Lower lobe of right lung (tissue), 2 donors: ENCODE measurements around the gene MBNL3. TPM values are rescaled to one million over a fixed set of nuclear protein-coding genes. Genes with fewer than 3 reads are reported as not detected.

Experiments
- ATAC-seq, 2 donors: fragments of 200-7000 bp; cut with Tn5 transposase; one replicate each; pipeline ENCODE4 v1.9.1; 2020 to 2022; ENCODE audit warnings: mild to moderate bottlenecking in 2 of 2, moderate library complexity in 2 of 2
- DNase-seq: peaks from one replicate; pipeline ENCODE4 v3.0.0-alpha.2; 2020
- H3K27ac ChIP-seq: fragments of 200-600 bp; one replicate; pipeline ENCODE4 v1.8.0; 2022
- H3K27me3 ChIP-seq: fragments of 200-600 bp; one replicate; pipeline ENCODE4 v1.8.0; 2022; ENCODE audit warnings: low read depth
- H3K36me3 ChIP-seq: fragments of 200-600 bp; one replicate; pipeline ENCODE4 v1.8.0; 2022; ENCODE audit warnings: mild to moderate bottlenecking
- H3K4me1 ChIP-seq: fragments of 200-600 bp; one replicate; pipeline ENCODE4 v1.8.0; 2022
- H3K4me3 ChIP-seq: fragments of 200-600 bp; one replicate; pipeline ENCODE4 v1.8.0; 2022; ENCODE audit warnings: mild to moderate bottlenecking
- H3K9me3 ChIP-seq: fragments of 200-600 bp; one replicate; pipeline ENCODE4 v1.8.0; 2022
- CTCF ChIP-seq: fragments of 200-600 bp; IDR thresholded peaks from one replicate; pipeline ENCODE4 v1.8.0; 2022; ENCODE audit warnings: antibody characterized with exemption, mild to moderate bottlenecking
- intact Hi-C: fragments of 100-400 bp; cut with DNase I; formaldehyde crosslinking; loops from one replicate; pipeline ENCODE4 v1.11.0; 2022
- total RNA-seq: library from RNA; stranded (reverse); fragmentation: NEBNext Ultra II Directional; extraction: Animal tissue kit (Norgen Biotek cat#: 25700); gene quantifications from one replicate; pipeline ENCODE4 v1.2.1, GENCODE V29; 2021
- donor health status: DM: no; HTN: yes; CAD: no; lungs with severe emphysema.

The MBNL3 gene
- total RNA-seq, 1 donor from 2014 or later: 24.3 TPM

GRCh38 chrX:132480581-132481203 is 8.1 kb downstream of the MBNL3 start:
- Histone ChIP-seq H3K4me1 (peaks cover 17% of the 10 kb centered on the region), H3K36me3 (no peaks in the 10 kb centered on the region), H3K9me3 (no peaks in the 10 kb centered on the region), H3K27ac (peak overlapping the region; percentile 81), H3K4me3 (peak overlapping the region; percentile 43), H3K27me3 (no peaks in the 10 kb centered on the region)
- ATAC-seq (peak; percentile 59 to 89), DNase-seq (peak; percentile 50)
- intact Hi-C loops: no loop called here
- no peak for TF ChIP-seq CTCF

- Histone ChIP-seq H3K27me3 (no peaks in the 10 kb centered on the region), H3K36me3 (no peaks in the 10 kb centered on the region), H3K4me3 (no peak overlapping the region), H3K9me3 (no peaks in the 10 kb centered on the region), H3K27ac (no peak overlapping the region), H3K4me1 (peaks cover 13% of the 10 kb centered on the region)
- intact Hi-C loops: no loop called here
- ATAC-seq: no peak
- DNase-seq: no peak
- no peak for TF ChIP-seq CTCF
These were observed 14.1 kb downstream of the MBNL3 start for GRCh38 chrX:132474544-132475248.

- no peaks in the 10 kb centered on the region for H3K27me3 ChIP-seq
- intact Hi-C loops: no loop called here
- H3K36me3 ChIP-seq: no peaks in the 10 kb centered on the region
- no peak overlapping the region for H3K27ac ChIP-seq
- no peak for TF ChIP-seq CTCF
- no peak overlapping the region for H3K4me3 ChIP-seq
- no peaks in the 10 kb centered on the region for H3K9me3 ChIP-seq
- ATAC-seq (no peak), DNase-seq (no peak)
- H3K4me1 ChIP-seq: peaks cover 13% of the 10 kb centered on the region
These were observed 16.4 kb downstream of the MBNL3 start for GRCh38 chrX:132472397-132472796.

GRCh38 chrX:132470831-132471230 is 18.0 kb downstream of the MBNL3 start:
- H3K27me3 ChIP-seq: no peaks in the 10 kb centered on the region
- no peak overlapping the region for H3K27ac ChIP-seq
- TF ChIP-seq CTCF: no peak
- DNase-seq: no peak
- H3K36me3 ChIP-seq: no peaks in the 10 kb centered on the region
- H3K4me3 ChIP-seq: no peak overlapping the region
- intact Hi-C loops: no loop called here
- peaks cover 12% of the 10 kb centered on the region for H3K4me1 ChIP-seq
- H3K9me3 ChIP-seq: no peaks in the 10 kb centered on the region
- ATAC-seq: no peak

GRCh38 chrX:132470179-132470578 is 18.7 kb downstream of the MBNL3 start:
- no peak for TF ChIP-seq CTCF
- DNase-seq (no peak), ATAC-seq (no peak)
- Histone ChIP-seq H3K36me3 (no peaks in the 10 kb centered on the region), H3K27ac (no peak overlapping the region), H3K27me3 (no peaks in the 10 kb centered on the region), H3K9me3 (no peaks in the 10 kb centered on the region), H3K4me3 (no peak overlapping the region), H3K4me1 (peaks cover 8% of the 10 kb centered on the region)
- intact Hi-C loops: no loop called here
